Right lobe of liver (tissue), 6 donors: ENCODE results near the gene KDM2B. TPM values are rescaled to one million over a fixed set of nuclear protein-coding genes. Genes with fewer than 3 reads are reported as not detected.

Experiments
- ATAC-seq, 4 donors: fragments of 200-7000 bp; cut with Tn5 transposase; one replicate each; pipeline ENCODE4 v1.9.1; 2020; ENCODE audit warnings: mild to moderate bottlenecking in 4 of 4, moderate library complexity in 4 of 4
- DNase-seq, 3 donors: peaks; one replicate each; pipeline ENCODE4 v3.0.0-alpha.2; 2020
- H3K27ac ChIP-seq, 3 donors: fragments of 200-600 bp; one replicate each; pipeline ENCODE4 v1.8.0; 2022
- H3K27me3 ChIP-seq, 2 donors: fragments of 200-600 bp; one replicate each; pipeline ENCODE4 v1.8.0; 2022
- H3K36me3 ChIP-seq, 4 donors: fragments of 200-600 bp; sonication (generic) in 1 of 4; one replicate each; pipeline versions ENCODE4 v1.5.1 to v1.8.0; 2017 to 2022; ENCODE audit warnings: control low read depth in 1 of 4
- H3K4me1 ChIP-seq, 4 donors: fragments of 200-600 bp; sonication (generic) in 1 of 4; one replicate each; pipeline versions ENCODE4 v1.5.1 to v1.8.0; 2017 to 2022; ENCODE audit warnings: control low read depth in 1 of 4
- H3K4me3 ChIP-seq, 3 donors: fragments of 200-600 bp; one replicate each; pipeline ENCODE4 v1.8.0; 2022
- H3K9me3 ChIP-seq, 4 donors: fragments of 200-600 bp; sonication (generic) in 1 of 4; one replicate each; pipeline versions ENCODE4 v1.5.1 to v1.8.0; 2017 to 2022; ENCODE audit warnings: control low read depth in 1 of 4
- CTCF ChIP-seq, 4 donors: fragments of 200-600 bp in 3 of 4; fragments of 450-650 bp in 1 of 4; IDR thresholded peaks; one replicate each; pipeline versions ENCODE4 v1.5.1 to v1.8.0; 2016 to 2022; ENCODE audit warnings: antibody characterized with exemption in 4 of 4, mild to moderate bottlenecking in 2 of 4
- POLR2A ChIP-seq: fragments of 450-650 bp; IDR thresholded peaks from one replicate; pipeline ENCODE4 v1.6.1; 2017; ENCODE audit warnings: antibody characterized with exemption, mild to moderate bottlenecking
- WGBS: methylation state at CpG from one replicate; pipeline ENCODE4 v1.1.6; 2018; ENCODE audit warnings: low coverage, low lambda C conversion rate; ENCODE audit not compliant: insufficient coverage; ENCODE audit errors: missing lambda C conversion rate; 5-methylcytosine and 5-hydroxymethylcytosine counted together
- intact Hi-C, 2 donors: fragments of 100-400 bp; cut with DNase I; formaldehyde crosslinking; loops; one replicate each; pipeline versions ENCODE4 v1.11.2 to v1.14.1; 2022
- total RNA-seq, 6 experiments: library from RNA; depleted of rRNA in 2 of 6; stranded (reverse); fragments of >200 nt in 2 of 6; fragmentation: NEBNext Ultra II Directional in 3 of 6; extraction: Animal tissue kit (Norgen Biotek cat#: 25700) in 3 of 6; gene quantifications; one replicate each; pipeline versions ENCODE4 v1.1.0 to v1.2.4, GENCODE V29; 2016 to 2023
- donor health status: DM: no; HTN: yes; CAD: no.
- donor health status: DM: no; HTN: no; CAD: no.
- donor health status: DM: no; HTN: no; CAD: no.
- donor health status: DM: no; HTN: yes; CAD: no.
- donor health status: DM: no; HTN: yes; CAD: no.

Gene KDM2B
- total RNA-seq, 6 experiments from 2014 or later, result 4.8 to 22.8 (median 9.8) TPM

- peaks cover 0 to 39% (median 8%) of the 10 kb centered on the region in 4 donors for H3K4me1 ChIP-seq
Observed at GRCh38 chr12:121534495-121535148, 46.2 kb downstream of the KDM2B start.

GRCh38 chr12:121533394-121534090 lies 47.3 kb downstream of the KDM2B start:
- Histone ChIP-seq H3K4me3 (no peak overlapping the region), H3K4me1 (peaks cover 0 to 32% (median 5%) of the 10 kb centered on the region in 4 donors), H3K27me3 (no peaks in the 10 kb centered on the region), H3K9me3 (no peaks in the 10 kb centered on the region), H3K36me3 (peaks cover 0 to 4% (median 0%) of the 10 kb centered on the region in 4 donors), H3K27ac (no peak overlapping the region)
- intact Hi-C loops, result no loop called here
- WGBS, result 73% methylated on average over 8 of the region's 17 CpGs
- ATAC-seq (no peak), DNase-seq (no peak)
- TF ChIP-seq CTCF (IDR thresholded peaks at IDR 0.05) (no peak), POLR2A (no peak)

More at GRCh38 chr12:121534495-121535148, 46.2 kb downstream of the KDM2B start:
- Histone ChIP-seq H3K4me3 (no peak overlapping the region), H3K27ac (no peak overlapping the region), H3K36me3 (peaks cover 0 to 4% (median 0%) of the 10 kb centered on the region in 4 donors), H3K9me3 (no peaks in the 10 kb centered on the region), H3K27me3 (no peaks in the 10 kb centered on the region)
- TF ChIP-seq POLR2A, result no peak
- no peak for TF ChIP-seq CTCF (IDR thresholded peaks at IDR 0.05)
- whole genome bisulfite sequencing, result 75% methylated on average over 14 of the region's 14 CpGs
- no peak for DNase-seq
- intact Hi-C loops, result no loop called here
- no peak for ATAC-seq

- H3K9me3 ChIP-seq, result no peaks in the 10 kb centered on the region
- peaks cover 0 to 4% (median 0%) of the 10 kb centered on the region in 4 donors for H3K36me3 ChIP-seq
- no peak overlapping the region for H3K4me3 ChIP-seq
- H3K27me3 ChIP-seq, result no peaks in the 10 kb centered on the region
- H3K27ac ChIP-seq, result peak overlapping the region in 2 of 3 donors; percentile 5 to 16
- peaks cover 0 to 27% (median 5%) of the 10 kb centered on the region in 4 donors for H3K4me1 ChIP-seq
- DNase-seq, result no peak
- WGBS, result 68% methylated on average over 3 of the region's 16 CpGs
- intact Hi-C loops, result no loop called here
- TF ChIP-seq POLR2A (no peak), CTCF (IDR thresholded peaks at IDR 0.05) (no peak)
- ATAC-seq, result no peak
Observed at GRCh38 chr12:121532503-121533393, 48.1 kb downstream of the KDM2B start.

- H3K36me3 ChIP-seq, result peaks cover 0 to 4% (median 0%) of the 10 kb centered on the region in 4 donors
- H3K4me1 ChIP-seq, result peaks cover 0 to 23% (median 5%) of the 10 kb centered on the region in 4 donors
- no peaks in the 10 kb centered on the region for H3K27me3 ChIP-seq
- intact Hi-C loops, result no loop called here
- DNase-seq (no peak), ATAC-seq (no peak)
- no peak overlapping the region for H3K4me3 ChIP-seq
- no peaks in the 10 kb centered on the region for H3K9me3 ChIP-seq
- H3K27ac ChIP-seq, result peak overlapping the region in 1 of 3 donors; percentile 18
- WGBS, result no CpG with 5 or more reads among the region's 1 CpG
- TF ChIP-seq POLR2A (no peak), CTCF (IDR thresholded peaks at IDR 0.05) (no peak)
Observed at GRCh38 chr12:121531356-121531750, 49.5 kb downstream of the KDM2B start.
